HG03521 (cell line): ENCODE results near the gene SUCLG1.
"Not testable (repeated sequence)": the region's sequence is repeated elsewhere in the genome, so short reads cannot be mapped to it uniquely, and the experiment has no call there.

ENCODE experiments used
- ATAC-seq: cut with Tn5 transposase; IDR thresholded peaks from one replicate; pipeline ENCODE4 v1.9.1; 2021; ENCODE audit warnings: mild to moderate bottlenecking, moderate library complexity; ENCODE audit not compliant: unreplicated experiment

The SUCLG1 gene

GRCh38 chr2:84424152-84424551 lies 34.9 kb downstream of the SUCLG1 start:
- no peak for ATAC-seq

- no peak for ATAC-seq
These were observed 37.3 kb downstream of the SUCLG1 start for GRCh38 chr2:84421791-84422190.

GRCh38 chr2:84421197-84421596 lies 37.9 kb downstream of the SUCLG1 start:
- ATAC-seq, result no peak

- no peak for ATAC-seq
These were observed 41.5 kb downstream of the SUCLG1 start for GRCh38 chr2:84417453-84418145.

GRCh38 chr2:84409531-84409930 lies 49.5 kb downstream of the SUCLG1 start:
- no peak for ATAC-seq

- ATAC-seq, result not testable (repeated sequence)
These were observed 57.0 kb downstream of the SUCLG1 start for GRCh38 chr2:84402111-84402510.

- not testable (repeated sequence) for ATAC-seq
These were observed 59.2 kb downstream of the SUCLG1 start for GRCh38 chr2:84399839-84400238.

- no peak for ATAC-seq
These were observed 63.3 kb downstream of the SUCLG1 start for GRCh38 chr2:84395820-84396219.

GRCh38 chr2:84394628-84395027 lies 64.5 kb downstream of the SUCLG1 start:
- ATAC-seq, result no peak

GRCh38 chr2:84393829-84394228 lies 65.3 kb downstream of the SUCLG1 start:
- no peak for ATAC-seq

GRCh38 chr2:84389794-84390193 lies 69.3 kb downstream of the SUCLG1 start:
- no peak for ATAC-seq

GRCh38 chr2:84388921-84389490 lies 70.1 kb downstream of the SUCLG1 start:
- ATAC-seq, result no peak

- ATAC-seq, result no peak
These were observed 70.9 kb downstream of the SUCLG1 start for GRCh38 chr2:84388133-84388532.

GRCh38 chr2:84386336-84387040 lies 72.6 kb downstream of the SUCLG1 start:
- ATAC-seq, result no peak

GRCh38 chr2:84383271-84383670 lies 75.8 kb downstream of the SUCLG1 start:
- no peak for ATAC-seq

- no peak for ATAC-seq
These were observed 78.2 kb downstream of the SUCLG1 start for GRCh38 chr2:84380875-84381274.

GRCh38 chr2:84378960-84379359 lies 80.1 kb downstream of the SUCLG1 start:
- ATAC-seq, result no peak

GRCh38 chr2:84375020-84375419 lies 84.1 kb downstream of the SUCLG1 start:
- ATAC-seq, result no peak

- ATAC-seq, result no peak
These were observed 85.2 kb downstream of the SUCLG1 start for GRCh38 chr2:84373866-84374265.
